T-cell (primary cell): ENCODE results near the gene MICAL3. TPM values are rescaled to one million over a fixed set of nuclear protein-coding genes. Genes with fewer than 3 reads are reported as not detected.

Experiments
- ATAC-seq, 4 experiments: fragments of 200-7000 bp in 3 of 4; fragments of 150-1000 bp in 1 of 4; cut with Tn5 transposase; replicated peaks in 1 of 4; 1 replicate in 3 of 4; 2 replicates in 1 of 4; pipeline ENCODE4 v1.10.0; 2021; ENCODE audit warnings: moderate library complexity in 3 of 4, mild to moderate bottlenecking in 2 of 4, moderate number of reproducible peaks in 1 of 4
- CTCF ChIA-PET, 2 donors: fragments of 300-600 bp; sonication (Branson Sonifier 250); formaldehyde crosslinking; loops; one replicate each; lab custom pipeline; 2022; ENCODE audit warnings: antibody characterized with exemption in 2 of 2; lab: Charles Lee
- POLR2A ChIA-PET, 2 donors: fragments of 300-600 bp; sonication (Branson Sonifier 250); formaldehyde crosslinking; loops; one replicate each; lab custom pipeline; 2022; ENCODE audit warnings: antibody characterized with exemption in 2 of 2; lab: Charles Lee
- DNase-seq, 35 experiments: peaks; one replicate each; pipeline versions ENCODE4 v3.0.0 to v3.0.0-alpha.2; 2013 to 2023
- H3K27ac ChIP-seq: one replicate; pipeline ENCODE4 v1.5.1; 2013; ENCODE audit warnings: low read length
- H3K27me3 ChIP-seq, 2 experiments: replicated peaks in 1 of 2; 1 replicate in 1 of 2; 2 replicates in 1 of 2; pipeline versions ENCODE4 v1.6.1 to v1.7.0; 2013; ENCODE audit warnings: low read length in 1 of 2, mixed read lengths in 1 of 2; ENCODE audit not compliant: control insufficient read depth in 2 of 2, insufficient read depth in 2 of 2; ENCODE audit errors: extremely low read depth in 1 of 2
- H3K36me3 ChIP-seq, 2 donors: 1 replicate in 1 of 2; 2 replicates in 1 of 2; pipeline versions ENCODE4 v1.6.1 to v1.7.0; 2013; ENCODE audit warnings: low read length in 1 of 2; ENCODE audit not compliant: control insufficient read depth in 2 of 2, insufficient read depth in 1 of 2; ENCODE audit errors: extremely low read depth in 1 of 2
- H3K4me1 ChIP-seq, 2 experiments: 1 replicate in 1 of 2; 2 replicates in 1 of 2; pipeline versions ENCODE4 v1.6.1 to v1.7.0; 2013; ENCODE audit warnings: low read length in 2 of 2, mixed read lengths in 1 of 2; ENCODE audit not compliant: insufficient read depth in 2 of 2, control insufficient read depth in 1 of 2; ENCODE audit errors: extremely low read depth in 1 of 2
- H3K4me3 ChIP-seq, 2 donors: 1 replicate in 1 of 2; 2 replicates in 1 of 2; pipeline versions ENCODE4 v1.5.1 to v1.7.0; 2013; ENCODE audit warnings: mild to moderate bottlenecking in 2 of 2, low read length in 1 of 2, moderate library complexity in 1 of 2; ENCODE audit not compliant: control insufficient read depth in 1 of 2; ENCODE audit errors: extremely low read depth in 1 of 2
- H3K9me3 ChIP-seq: 2 replicates; pipeline ENCODE4 v1.7.0; 2013
- H3K27ac Mint-ChIP-seq, 2 donors: one replicate each; pipeline ENCODE4 v1.8.0; 2020 to 2021; ENCODE audit warnings: mild to moderate bottlenecking in 2 of 2, mixed read lengths in 2 of 2
- H3K27me3 Mint-ChIP-seq, 2 donors: one replicate each; pipeline ENCODE4 v1.8.0; 2021 to 2022; ENCODE audit warnings: mixed read lengths in 2 of 2
- H3K36me3 Mint-ChIP-seq: one replicate; pipeline ENCODE4 v1.8.0; 2021; ENCODE audit warnings: mixed read lengths
- H3K4me1 Mint-ChIP-seq, 3 donors: one replicate each; pipeline ENCODE4 v1.8.0; 2020 to 2022; ENCODE audit warnings: mixed read lengths in 3 of 3, mild to moderate bottlenecking in 1 of 3
- H3K4me3 Mint-ChIP-seq, 3 donors: one replicate each; pipeline ENCODE4 v1.8.0; 2020 to 2022; ENCODE audit warnings: mild to moderate bottlenecking in 3 of 3, mixed read lengths in 3 of 3, moderate library complexity in 3 of 3
- H3K9me3 Mint-ChIP-seq, 3 donors: one replicate each; pipeline ENCODE4 v1.8.0; 2020 to 2022; ENCODE audit warnings: mixed read lengths in 3 of 3
- WGBS: methylation state at CpG from one replicate; pipeline ENCODE4 v1.1.5; 2013; ENCODE audit warnings: missing lambda C conversion rate; ENCODE audit not compliant: insufficient coverage; 5-methylcytosine and 5-hydroxymethylcytosine counted together
- total RNA-seq, 35 experiments: library from RNA in 6 of 35; stranded (reverse) in 6 of 35; fragments of 120-200 nt in 1 of 35; gene quantifications; one replicate each; pipeline versions ENCODE4 v1.2.1 to v1.2.4 and lab custom pipeline; 2013 to 2026

The MICAL3 gene
- total RNA-seq, 5 donors from 2014 or later (not counting 1 experiment from before 2014, with no cell fraction given): 19.1 to 37.5 (median 22.3) TPM

- Mint-ChIP-seq H3K27ac (no peak overlapping the region), H3K4me1 (peaks cover 8 to 22% (median 20%) of the 10 kb centered on the region in 3 donors), H3K36me3 (peaks cover 13% of the 10 kb centered on the region), H3K9me3 (no peaks in the 10 kb centered on the region), H3K4me3 (no peak overlapping the region), H3K27me3 (no peaks in the 10 kb centered on the region)
- Histone ChIP-seq H3K9me3 (no peaks in the 10 kb centered on the region), H3K27me3 (no peaks in the 10 kb centered on the region), H3K27ac (no peak overlapping the region), H3K4me1 (peaks cover 0 to 4% of the 10 kb centered on the region in 2 experiments), H3K4me3 (no peak overlapping the region), H3K36me3 (no peaks in the 10 kb centered on the region)
- DNase-seq: no peak
- ChIA-PET POLR2A (no interaction called here), CTCF (no interaction called here)
- no peak for ATAC-seq
- 88% methylated on average over 10 of the region's 10 CpGs for WGBS
These were observed 54.1 kb downstream of the MICAL3 start for GRCh38 chr22:17970201-17970708.

GRCh38 chr22:17969701-17970113 is 54.7 kb downstream of the MICAL3 start:
- Histone ChIP-seq H3K27me3 (no peaks in the 10 kb centered on the region), H3K27ac (no peak overlapping the region), H3K4me1 (peaks cover 0 to 4% of the 10 kb centered on the region in 2 experiments), H3K9me3 (no peaks in the 10 kb centered on the region), H3K36me3 (no peaks in the 10 kb centered on the region), H3K4me3 (no peak overlapping the region)
- Mint-ChIP-seq H3K27ac (no peak overlapping the region), H3K4me1 (peaks cover 8 to 22% (median 14%) of the 10 kb centered on the region in 3 donors), H3K4me3 (no peak overlapping the region), H3K36me3 (peaks cover 13% of the 10 kb centered on the region), H3K27me3 (no peaks in the 10 kb centered on the region), H3K9me3 (no peaks in the 10 kb centered on the region)
- WGBS: 96% methylated on average over 8 of the region's 11 CpGs
- DNase-seq (no peak), ATAC-seq (no peak)
- CTCF ChIA-PET: no interaction called here
- POLR2A ChIA-PET: no interaction called here

- Histone ChIP-seq H3K36me3 (no peaks in the 10 kb centered on the region), H3K4me1 (peaks cover 0 to 4% of the 10 kb centered on the region in 2 experiments), H3K9me3 (no peaks in the 10 kb centered on the region), H3K27ac (no peak overlapping the region), H3K4me3 (no peak overlapping the region), H3K27me3 (no peaks in the 10 kb centered on the region)
- 89% methylated on average over 5 of the region's 12 CpGs for WGBS
- Mint-ChIP-seq H3K27me3 (no peaks in the 10 kb centered on the region), H3K4me3 (no peak overlapping the region), H3K9me3 (no peaks in the 10 kb centered on the region), H3K4me1 (peaks cover 8 to 26% (median 11%) of the 10 kb centered on the region in 3 donors), H3K36me3 (peaks cover 13% of the 10 kb centered on the region), H3K27ac (no peak overlapping the region)
- CTCF ChIA-PET: no interaction called here
- ATAC-seq (no peak), DNase-seq (no peak)
- POLR2A ChIA-PET: no interaction called here
These were observed 56.2 kb downstream of the MICAL3 start for GRCh38 chr22:17968126-17968525.

GRCh38 chr22:17966403-17966717 is 58.0 kb downstream of the MICAL3 start:
- WGBS: 72% methylated on average over 2 of the region's 2 CpGs
- Mint-ChIP-seq H3K27me3 (no peaks in the 10 kb centered on the region), H3K4me1 (peaks cover 11 to 28% (median 14%) of the 10 kb centered on the region in 3 donors), H3K27ac (no peak overlapping the region), H3K36me3 (peaks cover 13% of the 10 kb centered on the region), H3K9me3 (no peaks in the 10 kb centered on the region), H3K4me3 (no peak overlapping the region)
- peaks cover 0 to 3% of the 10 kb centered on the region in 2 experiments for H3K27me3 ChIP-seq
- no peak overlapping the region for H3K4me3 ChIP-seq
- DNase-seq (no peak), ATAC-seq (no peak)
- CTCF ChIA-PET: no interaction called here
- no peaks in the 10 kb centered on the region for H3K36me3 ChIP-seq
- H3K4me1 ChIP-seq: peaks cover 0 to 4% of the 10 kb centered on the region in 2 experiments
- no peak overlapping the region for H3K27ac ChIP-seq
- POLR2A ChIA-PET: no interaction called here
- no peaks in the 10 kb centered on the region for H3K9me3 ChIP-seq

- Mint-ChIP-seq H3K4me3 (no peak overlapping the region), H3K36me3 (peaks cover 13% of the 10 kb centered on the region), H3K4me1 (peaks cover 11 to 28% (median 14%) of the 10 kb centered on the region in 3 donors), H3K27me3 (no peaks in the 10 kb centered on the region), H3K9me3 (no peaks in the 10 kb centered on the region), H3K27ac (no peak overlapping the region)
- ATAC-seq: no peak
- ChIA-PET POLR2A (interaction anchor here in 1 of 2 donors (0.6 kb wide), 1 partner anchor 1845 kb away, joined by 4 read pairs; no protein-coding TSS in a partner anchor), CTCF (interaction anchor here in 1 of 2 donors (0.6 kb wide), 1 partner anchor 16 kb away, joined by 5 read pairs; no protein-coding TSS in a partner anchor)
- no peak for DNase-seq
- no peaks in the 10 kb centered on the region for H3K9me3 ChIP-seq
- peaks cover 0 to 4% of the 10 kb centered on the region in 2 experiments for H3K4me1 ChIP-seq
- no peak overlapping the region for H3K27ac ChIP-seq
- H3K27me3 ChIP-seq: peaks cover 0 to 3% of the 10 kb centered on the region in 2 experiments
- WGBS: 65% methylated on average over 9 of the region's 12 CpGs
- no peaks in the 10 kb centered on the region for H3K36me3 ChIP-seq
- H3K4me3 ChIP-seq: no peak overlapping the region
These were observed 58.6 kb downstream of the MICAL3 start for GRCh38 chr22:17965538-17966402.

GRCh38 chr22:17964643-17965042 is 59.7 kb downstream of the MICAL3 start:
- WGBS: 93% methylated on average over 5 of the region's 10 CpGs
- ChIA-PET POLR2A (no interaction called here), CTCF (no interaction called here)
- H3K9me3 Mint-ChIP-seq: no peaks in the 10 kb centered on the region
- H3K27me3 Mint-ChIP-seq: no peaks in the 10 kb centered on the region
- no peak overlapping the region for H3K4me3 Mint-ChIP-seq
- H3K27ac Mint-ChIP-seq: no peak overlapping the region
- Histone ChIP-seq H3K9me3 (no peaks in the 10 kb centered on the region), H3K27me3 (peaks cover 0 to 3% of the 10 kb centered on the region in 2 experiments), H3K27ac (no peak overlapping the region), H3K4me1 (peaks cover 0 to 4% of the 10 kb centered on the region in 2 experiments), H3K4me3 (no peak overlapping the region), H3K36me3 (no peaks in the 10 kb centered on the region)
- peaks cover 18% of the 10 kb centered on the region for H3K36me3 Mint-ChIP-seq
- DNase-seq (no peak), ATAC-seq (no peak)
- peaks cover 11 to 26% (median 20%) of the 10 kb centered on the region in 3 donors for H3K4me1 Mint-ChIP-seq
